ENCODE results near the gene PCMT1. TPM values are rescaled to one million over a fixed set of nuclear protein-coding genes. Genes with fewer than 3 reads are reported as not detected.

The PCMT1 gene
- total and polyA plus RNA-seq, 2 of the 4 experiments (the other 2 are of a cell fraction), result 101 to 109 TPM

GRCh38 chr6:149846321-149846720 is 96.8 kb downstream of the PCMT1 start:
- Histone ChIP-seq H3K27me3 (ENCODE audit: control insufficient read depth, insufficient read depth, low read length) (no peaks in the 10 kb centered on the region), H4K91ac (ENCODE audit: insufficient read depth, low read depth, low read length) (peak overlapping the region; percentile 92), H3K4me2 (ENCODE audit: low read depth, low read length) (peak overlapping the region; percentile 2; the same call in 1 of the 2 replicates), H3K9me3 (ENCODE audit: control insufficient read depth, insufficient read depth, low read length) (no peaks in the 10 kb centered on the region), H4K5ac (ENCODE audit: low read depth, low read length) (no peak overlapping the region), H2AK5ac (ENCODE audit: low read depth, low read length) (peak overlapping the region; percentile 93), H3K9ac (ENCODE audit: low read depth, low read length) (no peak overlapping the region), H3K9me1 (ENCODE audit: insufficient read depth, low read length) (peaks cover 41% of the 10 kb centered on the region), H2BK15ac (ENCODE audit: low read depth, low read length) (peak overlapping the region; percentile 93; the same call in 2 of the 3 replicates), H3K14ac (replicated peaks; ENCODE audit: low read depth, low read length) (peak overlapping the region; percentile 62), H3K4me1 (ENCODE audit: control insufficient read depth, insufficient read depth, low read length) (peaks cover 31% of the 10 kb centered on the region), H3K4me3 (ENCODE audit: insufficient read depth, low read depth, low read length) (no peak overlapping the region), H2AFZ (replicated peaks; ENCODE audit: low read length, poor library complexity) (no peak overlapping the region), H3K4ac (ENCODE audit: low read depth, low read length) (peak overlapping the region; percentile 93), H3K23ac (ENCODE audit: low read depth, low read length) (peak overlapping the region; percentile 55; the same call in 1 of the 2 replicates), H3K27ac (ENCODE audit: insufficient read depth, low read length) (peak overlapping the region; percentile 14), H3K56ac (ENCODE audit: extremely low read depth, insufficient read depth, low read length) (0 out of 2 replicates have a peak overlapping the region, but pooled peaks have one; percentile 62), H2AK9ac (replicated peaks; ENCODE audit: low read depth, low read length, poor library complexity) (peak overlapping the region; percentile 82), H3K36me3 (ENCODE audit: control insufficient read depth, insufficient read depth, low read length) (peaks cover 14% of the 10 kb centered on the region), H4K20me1 (ENCODE audit: insufficient read depth, low read length) (peaks cover 11% of the 10 kb centered on the region), H3K79me1 (ENCODE audit: low read depth in 1 of 2, low read length in 2 of 2) (peaks cover 28 to 71% of the 10 kb centered on the region in 2 experiments), H3K18ac (ENCODE audit: low read depth, low read length) (peak overlapping the region; percentile 0), H2BK20ac (ENCODE audit: low read depth, low read length) (peak overlapping the region; percentile 78), H2BK5ac (ENCODE audit: low read depth, low read length, poor library complexity, severe bottlenecking) (peak overlapping the region; percentile 43), H4K8ac (ENCODE audit: low read depth in 2 of 2, low read length in 2 of 2) (peak overlapping the region in 1 of 2 experiments; percentile 31; a peak in 2 of 4 replicates), H2BK120ac (ENCODE audit: low read depth, low read length) (peak overlapping the region; percentile 88)
- BruUV-seq (replicated peaks), result no TSS peak
- 0% methylated on average over 3 of the region's 7 CpGs; no CpG with 5 or more reads in 1 of the 2 experiments for WGBS, 2 experiments (ENCODE audit: extremely low coverage in 2 of 2, insufficient read length in 1 of 2)
- peak; percentile 48 for ATAC-seq (ENCODE audit: low read depth)
- intact Hi-C loops (cut with micrococcal nuclease) (no loop called here), dilution Hi-C loops (cut with HindIII; ENCODE audit: low sequenced_read_pairs, unreplicated experiment) (no loop called here), in situ Hi-C loops (cut with MboI; ENCODE audit: low sequenced_read_pairs) (loop anchor here (25.0 kb wide), 1 partner anchor 1216 kb away; no protein-coding TSS in a partner anchor)
- POLR2A ChIA-PET (ENCODE audit: unreplicated experiment), result no interaction called here
- no peak for TF ChIP-seq CTCF (conservative IDR thresholded peaks at IDR 0.05; ENCODE audit: low read depth, low read length)
- peak; percentile 34; the same call in 1 of the 2 replicates for TF ChIP-seq BHLHE40 (IDR thresholded peaks at IDR 0.05; ENCODE audit: low read depth, low read length)
- TF ChIP-seq MAFK (IDR thresholded peaks at IDR 0.05; ENCODE audit: low read depth, low read length), result peak; percentile 67
- TF ChIP-seq RAD21 (IDR thresholded peaks at IDR 0.05; ENCODE audit: low read length), result no peak
- TF ChIP-seq USF2 (IDR thresholded peaks at IDR 0.05; ENCODE audit: low read depth, low read length), result no peak
- no peak for TF ChIP-seq ELK1 (IDR thresholded peaks at IDR 0.05; ENCODE audit: borderline replicate concordance, low read depth, low read length)
- TF ChIP-seq NFE2L2 (IDR thresholded peaks at IDR 0.05; ENCODE audit: low read depth, low read length), result peak; percentile 91
- TF ChIP-seq SMC3 (IDR thresholded peaks at IDR 0.05; ENCODE audit: low read depth, low read length), result no peak
- peak; percentile 34 for TF ChIP-seq RCOR1 (IDR thresholded peaks at IDR 0.05; ENCODE audit: insufficient replicate concordance, low read length)
- no peak for TF ChIP-seq CHD1 (IDR thresholded peaks at IDR 0.05; ENCODE audit: low read depth, low read length)
- TF ChIP-seq RFX5 (IDR thresholded peaks at IDR 0.05; ENCODE audit: low read depth, low read length), result no peak
- no peak for TF ChIP-seq POLR2A (IDR thresholded peaks at IDR 0.05; ENCODE audit: low read depth, low read length)
- TF ChIP-seq FOS (IDR thresholded peaks at IDR 0.05; ENCODE audit: low read depth, low read length), result peak; percentile 59; the same call in 1 of the 2 replicates
- no peak; the same call in 1 of the 2 replicates for TF ChIP-seq MXI1 (IDR thresholded peaks at IDR 0.05; ENCODE audit: borderline replicate concordance, low read depth, low read length)
- no peak for TF ChIP-seq MAZ (IDR thresholded peaks at IDR 0.05; ENCODE audit: borderline replicate concordance, low read depth, low read length)
- TF ChIP-seq CEBPB (IDR thresholded peaks at IDR 0.05; ENCODE audit: low read depth, low read length), result no peak
- peak; percentile 95 for DNase-seq
- CTCF ChIA-PET, result no interaction called here
